ENCODE measurements around the gene GRK7. TPM values are rescaled to one million over a fixed set of nuclear protein-coding genes. Genes with fewer than 3 reads are reported as not detected.
A peak's percentile ranks its signal among the peaks of the same experiment; 100 is the strongest.

GRK7 gene
- total and polyA plus RNA-seq, 2 experiments from 2014 or later: 0.07 TPM; not detected in 1

DNA sequence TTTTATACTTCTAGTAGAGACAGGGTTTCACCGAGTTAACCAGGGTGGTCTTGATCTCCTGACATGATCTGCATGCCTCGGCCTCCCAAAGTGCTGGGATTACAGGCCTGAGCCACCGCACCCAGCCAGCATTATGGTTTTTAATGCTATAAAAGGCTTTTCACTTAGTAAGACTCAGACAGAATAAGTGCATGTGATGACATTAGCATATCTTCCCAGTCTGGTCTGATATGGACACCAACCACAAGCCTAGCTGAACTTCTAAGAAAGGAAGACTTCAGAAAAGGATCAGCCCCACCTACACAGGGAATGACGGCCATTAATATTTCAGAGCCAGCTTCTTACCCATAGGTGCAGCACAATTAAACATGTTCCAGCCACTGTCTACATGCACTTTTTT, 27.0 kb downstream of the GRK7 start:
- Histone ChIP-seq H3K27ac (no peak overlapping the region), H3K9me2 (replicated peaks; ENCODE audit: insufficient read depth) (no peaks in the 10 kb centered on the region), H3K9me3 (ENCODE audit: low read depth) (no peaks in the 10 kb centered on the region), H3K36me3 (replicated peaks; ENCODE audit: insufficient read depth, low read depth) (no peaks in the 10 kb centered on the region), H3K4me3 (no peak overlapping the region), H3K27me3 (no peaks in the 10 kb centered on the region), H2AFZ (no peak overlapping the region), H3K4me2 (no peak overlapping the region), H3K4me1 (ENCODE audit: insufficient read depth) (no peaks in the 10 kb centered on the region), H4K20me1 (ENCODE audit: insufficient read depth, poor library complexity, severe bottlenecking) (no peaks in the 10 kb centered on the region), H3K79me2 (no peaks in the 10 kb centered on the region)
- no peak for TF ChIP-seq EZH2phosphoT487 (IDR thresholded peaks at IDR 0.05; ENCODE audit: low read depth, severe bottlenecking, unreplicated experiment)
- no peak for TF ChIP-seq EZH2 (IDR thresholded peaks at IDR 0.05; ENCODE audit: borderline replicate concordance)
- TF ChIP-seq, protein P1, sequence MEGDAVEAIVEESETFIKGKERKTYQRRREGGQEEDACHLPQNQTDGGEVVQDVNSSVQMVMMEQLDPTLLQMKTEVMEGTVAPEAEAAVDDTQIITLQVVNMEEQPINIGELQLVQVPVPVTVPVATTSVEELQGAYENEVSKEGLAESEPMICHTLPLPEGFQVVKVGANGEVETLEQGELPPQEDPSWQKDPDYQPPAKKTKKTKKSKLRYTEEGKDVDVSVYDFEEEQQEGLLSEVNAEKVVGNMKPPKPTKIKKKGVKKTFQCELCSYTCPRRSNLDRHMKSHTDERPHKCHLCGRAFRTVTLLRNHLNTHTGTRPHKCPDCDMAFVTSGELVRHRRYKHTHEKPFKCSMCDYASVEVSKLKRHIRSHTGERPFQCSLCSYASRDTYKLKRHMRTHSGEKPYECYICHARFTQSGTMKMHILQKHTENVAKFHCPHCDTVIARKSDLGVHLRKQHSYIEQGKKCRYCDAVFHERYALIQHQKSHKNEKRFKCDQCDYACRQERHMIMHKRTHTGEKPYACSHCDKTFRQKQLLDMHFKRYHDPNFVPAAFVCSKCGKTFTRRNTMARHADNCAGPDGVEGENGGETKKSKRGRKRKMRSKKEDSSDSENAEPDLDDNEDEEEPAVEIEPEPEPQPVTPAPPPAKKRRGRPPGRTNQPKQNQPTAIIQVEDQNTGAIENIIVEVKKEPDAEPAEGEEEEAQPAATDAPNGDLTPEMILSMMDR (IDR thresholded peaks at IDR 0.05; ENCODE audit: poor library complexity): no peak
- DNase-seq (ENCODE audit: low spot score): no peak
- 81% methylated on average over 4 of the region's 4 CpGs for WGBS (ENCODE audit: low lambda C conversion rate, missing lambda C conversion rate)

DNA sequence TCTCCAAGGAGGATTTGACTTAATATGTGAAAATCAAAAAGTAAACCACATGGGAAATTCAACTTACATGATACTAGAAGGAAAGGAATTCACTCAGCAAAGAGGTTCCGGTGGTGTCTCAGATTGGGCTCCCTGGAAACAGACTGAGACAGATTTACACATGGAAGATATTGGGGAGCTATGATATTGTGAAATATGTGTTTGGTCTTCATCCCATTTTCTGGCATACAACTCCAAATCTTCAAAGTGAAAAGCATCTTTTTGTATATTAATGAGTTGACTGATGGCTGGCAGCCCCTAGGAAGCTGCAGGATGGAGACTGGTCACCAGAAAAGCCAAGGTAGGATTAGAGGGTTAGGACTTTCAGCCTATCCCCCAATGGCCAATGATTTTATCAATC, 29.3 kb downstream of the GRK7 start:
- 96% methylated on average over 1 of the region's 1 CpG for WGBS (ENCODE audit: low lambda C conversion rate, missing lambda C conversion rate)
- Histone ChIP-seq H3K27me3 (no peaks in the 10 kb centered on the region), H3K4me2 (no peak overlapping the region), H4K20me1 (ENCODE audit: insufficient read depth, poor library complexity, severe bottlenecking) (no peaks in the 10 kb centered on the region), H3K36me3 (replicated peaks; ENCODE audit: insufficient read depth, low read depth) (no peaks in the 10 kb centered on the region), H3K4me3 (no peak overlapping the region), H3K9me3 (ENCODE audit: low read depth) (no peaks in the 10 kb centered on the region), H3K4me1 (ENCODE audit: insufficient read depth) (peaks cover under 1% of the 10 kb centered on the region), H3K79me2 (no peaks in the 10 kb centered on the region), H2AFZ (no peak overlapping the region), H3K9me2 (replicated peaks; ENCODE audit: insufficient read depth) (no peaks in the 10 kb centered on the region), H3K27ac (no peak overlapping the region)
- DNase-seq (ENCODE audit: low spot score): no peak
- TF ChIP-seq, protein P1 (IDR thresholded peaks at IDR 0.05; ENCODE audit: poor library complexity): no peak
- TF ChIP-seq EZH2phosphoT487 (IDR thresholded peaks at IDR 0.05; ENCODE audit: low read depth, severe bottlenecking, unreplicated experiment) (no peak), EZH2 (IDR thresholded peaks at IDR 0.05; ENCODE audit: borderline replicate concordance) (no peak)

DNA sequence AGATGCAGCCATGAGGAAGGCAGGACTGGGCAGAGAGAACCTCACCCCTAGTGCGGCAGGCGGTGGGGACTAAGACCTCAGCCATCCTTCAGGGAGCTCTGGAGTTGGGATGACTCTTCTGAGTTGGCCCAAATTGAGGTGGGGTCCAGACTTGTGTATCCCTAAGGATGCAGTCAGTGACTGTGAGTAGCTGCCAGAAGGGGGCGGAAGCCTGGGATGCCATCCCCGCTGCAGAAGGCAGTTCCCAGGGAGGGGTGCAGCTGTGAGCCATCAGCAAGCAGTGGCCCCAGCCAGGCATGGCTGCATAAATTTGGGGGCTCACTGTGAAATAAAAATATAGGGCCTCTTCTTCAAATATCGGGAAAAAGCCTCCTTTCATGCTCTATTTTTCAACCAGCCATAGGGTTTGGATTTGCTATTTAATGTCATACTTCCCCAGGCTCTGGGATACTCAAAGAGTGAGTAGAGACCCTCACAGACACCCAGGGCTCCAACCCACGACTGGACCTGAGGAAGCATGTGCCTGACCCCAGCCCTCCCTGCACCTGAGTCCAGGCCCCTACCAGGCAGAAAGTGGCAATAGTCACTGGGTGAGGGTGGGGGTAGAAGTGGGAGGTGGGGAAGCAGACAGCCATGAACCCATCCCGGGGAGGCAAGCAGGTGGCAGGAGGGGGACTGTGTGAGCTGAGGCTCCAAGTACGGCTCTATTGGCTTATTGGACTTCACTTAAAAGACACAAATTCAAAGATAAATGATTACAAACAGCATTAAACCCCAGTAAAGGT, 30.5 kb downstream of the GRK7 start:
- Histone ChIP-seq H3K27ac (no peak overlapping the region), H3K4me2 (no peak overlapping the region), H3K4me1 (ENCODE audit: insufficient read depth) (peaks cover 7% of the 10 kb centered on the region), H2AFZ (no peak overlapping the region), H3K27me3 (no peaks in the 10 kb centered on the region), H3K9me3 (ENCODE audit: low read depth) (no peaks in the 10 kb centered on the region), H4K20me1 (ENCODE audit: insufficient read depth, poor library complexity, severe bottlenecking) (no peaks in the 10 kb centered on the region), H3K4me3 (no peak overlapping the region), H3K9me2 (replicated peaks; ENCODE audit: insufficient read depth) (no peaks in the 10 kb centered on the region), H3K79me2 (no peaks in the 10 kb centered on the region), H3K36me3 (replicated peaks; ENCODE audit: insufficient read depth, low read depth) (no peaks in the 10 kb centered on the region)
- TF ChIP-seq, protein P1 (IDR thresholded peaks at IDR 0.05; ENCODE audit: poor library complexity): peak; percentile 6
- TF ChIP-seq EZH2phosphoT487 (IDR thresholded peaks at IDR 0.05; ENCODE audit: low read depth, severe bottlenecking, unreplicated experiment): no peak
- no peak for TF ChIP-seq EZH2 (IDR thresholded peaks at IDR 0.05; ENCODE audit: borderline replicate concordance)
- no peak for DNase-seq (ENCODE audit: low spot score)
- WGBS (ENCODE audit: low lambda C conversion rate, missing lambda C conversion rate): 92% methylated on average over 8 of the region's 8 CpGs
